Left ventricle myocardium superior (tissue), 1 donor: Measurements from ENCODE around the gene CEP19. TPM values are rescaled to one million over a fixed set of nuclear protein-coding genes. Genes with fewer than 3 reads are reported as not detected.
A peak's percentile ranks its signal among the peaks of the same experiment; 100 is the strongest.
"Not testable (repeated sequence)": the region's sequence is repeated elsewhere in the genome, so short reads cannot be mapped to it uniquely, and the experiment has no call there.

Experiments
- ATAC-seq: fragments of 200-7000 bp; cut with Tn5 transposase; one replicate; pipeline ENCODE4 v1.9.1; 2020; ENCODE audit warnings: mild to moderate bottlenecking, moderate library complexity
- DNase-seq: peaks from one replicate; pipeline ENCODE4 v3.0.0-alpha.2; 2020
- intact Hi-C: fragments of 100-400 bp; cut with micrococcal nuclease; formaldehyde crosslinking; loops from one replicate; pipeline ENCODE4 v1.11.0; 2022
- total RNA-seq: library from RNA; stranded (reverse); fragmentation: NEBNext Ultra II Directional; extraction: Animal tissue kit (Norgen Biotek cat#: 25700); gene quantifications from one replicate; pipeline ENCODE4 v1.2.1, GENCODE V29; 2021
- donor health status: DM: no; HTN: yes; CAD: no; lungs with severe emphysema.

Gene CEP19
- total RNA-seq, 1 donor from 2014 or later: 1.0 TPM

DNA sequence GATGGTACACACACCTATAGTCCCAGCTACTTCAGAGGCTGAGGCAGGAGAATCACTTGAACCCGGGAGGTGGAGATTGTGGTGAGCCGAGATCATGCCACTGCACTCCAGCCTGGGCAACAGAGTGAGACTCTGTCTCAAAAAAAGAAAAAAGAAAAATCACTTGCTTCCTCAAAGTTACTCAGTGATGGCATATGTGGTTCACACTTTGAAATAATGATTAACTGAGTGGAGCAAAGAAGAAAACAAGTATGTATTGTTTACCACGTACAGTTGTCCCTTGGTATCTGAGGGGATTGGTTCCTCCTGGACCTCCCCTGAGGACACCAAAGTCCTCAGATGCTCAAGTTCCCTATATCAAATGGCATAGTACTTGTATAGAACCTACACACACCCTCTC is 5.1 kb upstream of the CEP19 start:
- ATAC-seq, DNase-seq, intact Hi-C loops: not testable (repeated sequence)

DNA sequence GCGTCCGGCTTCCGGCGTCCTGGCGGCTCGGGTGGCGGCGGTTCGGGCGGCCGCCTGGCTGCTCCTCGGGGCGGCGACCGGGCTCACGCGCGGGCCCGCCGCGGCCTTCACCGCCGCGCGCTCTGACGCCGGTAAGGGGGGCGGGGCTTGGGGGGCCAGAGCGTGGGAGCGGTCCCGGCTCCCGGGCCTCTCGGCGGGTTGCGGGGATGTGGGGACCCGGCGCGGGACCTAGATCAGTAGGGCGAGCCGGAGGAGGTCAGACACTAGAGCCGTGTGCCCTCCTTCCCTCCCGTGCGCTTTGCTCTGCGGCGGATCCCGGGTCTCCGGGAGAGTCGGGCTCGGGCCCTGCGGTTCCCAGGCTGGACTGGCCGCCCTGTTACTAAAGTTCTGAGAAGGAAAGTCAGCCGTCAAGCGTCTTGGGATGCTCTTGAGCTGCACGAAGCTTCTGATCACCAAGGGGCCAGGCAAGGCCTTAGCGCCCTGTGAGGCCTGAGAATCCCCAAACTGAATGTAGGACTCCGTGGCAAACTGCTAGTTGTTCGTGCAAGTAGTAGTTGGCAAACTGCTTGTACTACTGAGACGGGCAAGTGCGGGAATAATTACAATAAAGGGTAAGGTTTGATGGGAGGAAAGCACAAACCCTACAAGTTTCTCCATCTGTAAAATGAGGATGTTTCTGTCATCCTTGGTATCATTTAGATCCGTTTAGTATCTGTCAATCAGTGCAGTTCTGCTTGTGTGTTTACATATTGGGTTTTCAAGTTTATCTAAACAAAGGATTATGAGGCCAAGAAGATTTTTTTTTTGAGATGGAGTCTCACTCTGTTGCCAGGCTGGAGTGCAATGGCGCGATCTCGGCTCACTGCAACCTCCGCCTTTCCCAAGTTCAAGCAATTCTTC is 714 bp upstream of the CEP19 start:
- intact Hi-C loops: no loop called here
- ATAC-seq (peak; percentile 89), DNase-seq (peak; percentile 87)

DNA sequence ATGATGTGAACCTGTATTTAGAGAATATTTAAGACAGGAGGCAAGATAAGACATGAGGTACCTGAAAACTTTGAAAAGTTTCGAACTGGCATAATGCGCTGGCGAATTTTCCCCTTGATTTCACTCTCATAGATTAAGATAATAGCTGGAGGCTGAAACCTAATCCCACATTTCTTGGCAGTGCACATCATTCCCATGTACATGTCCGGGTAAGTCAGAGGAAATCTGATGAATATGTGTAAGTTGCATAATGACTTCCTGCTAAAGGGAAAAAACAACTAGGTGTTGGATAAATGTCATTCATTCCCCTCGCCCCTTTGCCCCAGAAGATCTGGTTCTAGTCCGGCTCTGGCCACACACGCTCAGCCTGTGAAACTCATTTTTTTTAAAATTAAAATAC is 3.6 kb downstream of the CEP19 start:
- no peak for DNase-seq
- intact Hi-C loops: no loop called here
- ATAC-seq: no peak

- DNase-seq (no peak), ATAC-seq (no peak)
- intact Hi-C loops: no loop called here
These were observed 4.5 kb downstream of the CEP19 start for GRCh38 chr3:196707566-196707965.

DNA sequence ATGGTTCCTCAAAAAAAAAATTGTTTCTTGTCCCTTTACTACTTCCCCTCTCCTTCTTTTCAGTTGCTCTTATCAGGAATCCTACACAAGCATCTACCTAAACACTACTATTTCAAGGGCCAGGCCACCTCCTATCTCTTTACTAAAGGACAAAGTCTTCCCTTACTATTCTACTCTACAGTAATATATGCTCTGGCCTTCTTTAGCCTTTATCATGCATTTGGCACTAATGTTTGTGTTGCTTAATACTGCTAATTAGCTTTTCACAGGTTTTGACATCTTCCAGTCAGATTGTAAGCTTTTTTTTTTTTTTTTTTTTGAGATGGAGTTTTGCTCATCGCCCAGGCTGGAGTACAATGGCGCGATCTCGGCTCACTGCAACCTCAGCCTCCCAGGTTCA is 5.3 kb downstream of the CEP19 start:
- ATAC-seq (no peak), DNase-seq (no peak)
- intact Hi-C loops: no loop called here

- no peak for ATAC-seq
- intact Hi-C loops: no loop called here
- no peak for DNase-seq
These were observed 5.7 kb downstream of the CEP19 start for GRCh38 chr3:196706327-196706726.

DNA sequence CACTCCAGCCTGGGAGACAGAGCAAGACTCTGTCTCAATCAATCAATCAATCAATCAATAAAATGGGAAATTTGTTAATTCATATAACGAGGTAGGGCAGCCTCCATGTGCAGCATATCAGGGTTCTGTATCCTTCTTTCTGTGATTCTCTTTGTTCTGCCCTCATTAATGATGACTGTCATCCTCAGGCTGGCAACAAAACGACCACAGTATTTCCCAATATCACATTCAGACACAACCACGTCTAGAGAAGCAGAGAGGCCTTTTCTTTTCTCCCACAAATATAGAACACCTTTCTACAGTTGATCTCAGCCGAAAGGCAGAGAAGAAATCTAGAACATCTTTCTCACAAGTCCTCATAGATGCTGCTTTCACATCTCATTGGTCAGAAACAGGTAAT is 11.2 kb downstream of the CEP19 start:
- DNase-seq: no peak
- intact Hi-C loops: no loop called here
- ATAC-seq: no peak

GRCh38 chr3:196699749-196700148 is 12.3 kb downstream of the CEP19 start:
- intact Hi-C loops: no loop called here
- no peak for DNase-seq
- no peak for ATAC-seq

- DNase-seq (no peak), ATAC-seq (no peak)
- intact Hi-C loops: no loop called here
These were observed 14.8 kb downstream of the CEP19 start for GRCh38 chr3:196697270-196697669.

DNA sequence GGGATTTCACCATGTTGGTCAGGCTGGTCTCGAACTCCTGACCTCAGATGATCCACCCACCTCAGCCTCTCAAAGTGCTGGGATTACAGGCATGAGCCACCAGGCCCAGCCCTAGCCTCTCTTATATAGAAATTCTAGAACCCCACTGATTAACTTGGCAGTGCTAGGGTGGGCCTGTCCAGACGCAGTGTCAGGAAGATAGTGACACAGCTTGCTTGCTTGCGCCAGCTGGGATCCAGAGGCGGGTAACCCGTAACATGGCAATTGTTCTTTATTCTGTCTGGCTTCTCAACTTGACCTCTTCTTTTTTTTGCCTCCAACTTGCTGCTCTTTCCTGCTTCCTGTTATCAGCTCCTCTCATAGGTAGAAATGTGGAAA is 16.2 kb downstream of the CEP19 start:
- no peak for ATAC-seq
- no peak for DNase-seq
- intact Hi-C loops: no loop called here

- intact Hi-C loops: no loop called here
- DNase-seq (no peak), ATAC-seq (no peak)
These were observed 16.9 kb downstream of the CEP19 start for GRCh38 chr3:196694941-196695848.

DNA sequence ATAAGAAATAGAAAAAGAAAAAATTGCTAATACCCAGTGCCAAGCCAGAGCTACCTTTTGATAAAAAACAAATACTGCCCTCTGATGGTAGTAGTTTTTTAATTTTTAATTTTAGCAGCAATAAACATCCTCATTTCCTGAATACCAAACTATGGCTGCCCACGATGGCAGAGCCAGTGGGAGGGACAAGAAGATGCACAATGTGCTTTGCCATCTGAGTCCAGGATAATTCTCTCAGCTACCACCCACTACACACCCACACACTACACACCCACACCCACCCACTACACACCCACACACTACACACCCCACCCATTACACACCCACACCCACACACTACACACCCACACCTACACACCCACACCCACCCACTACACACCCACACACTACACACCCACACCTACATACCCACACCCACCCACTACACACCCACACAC is 17.8 kb downstream of the CEP19 start:
- no peak for ATAC-seq
- intact Hi-C loops: no loop called here
- DNase-seq: no peak

DNA sequence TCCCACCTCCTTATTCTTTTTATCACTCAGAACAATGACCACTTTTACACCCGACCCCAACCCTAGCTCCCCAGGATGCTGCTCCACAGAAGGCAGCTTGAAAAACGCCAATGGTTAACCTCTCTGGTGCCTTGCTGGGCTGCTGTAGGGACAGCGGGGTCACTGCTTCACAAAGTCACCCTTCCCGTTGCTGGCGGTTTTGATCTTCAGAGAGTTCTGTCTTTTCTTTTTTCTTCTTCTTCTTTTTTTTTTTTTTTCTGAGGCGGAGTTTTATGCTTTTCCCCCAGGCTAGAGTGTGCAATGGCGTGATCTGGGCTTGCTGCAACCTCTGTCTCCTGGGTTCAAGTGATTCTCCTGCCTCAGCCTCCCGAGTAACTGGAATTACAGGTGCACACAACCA is 20.7 kb downstream of the CEP19 start:
- no peak for ATAC-seq
- intact Hi-C loops: no loop called here
- no peak for DNase-seq

DNA sequence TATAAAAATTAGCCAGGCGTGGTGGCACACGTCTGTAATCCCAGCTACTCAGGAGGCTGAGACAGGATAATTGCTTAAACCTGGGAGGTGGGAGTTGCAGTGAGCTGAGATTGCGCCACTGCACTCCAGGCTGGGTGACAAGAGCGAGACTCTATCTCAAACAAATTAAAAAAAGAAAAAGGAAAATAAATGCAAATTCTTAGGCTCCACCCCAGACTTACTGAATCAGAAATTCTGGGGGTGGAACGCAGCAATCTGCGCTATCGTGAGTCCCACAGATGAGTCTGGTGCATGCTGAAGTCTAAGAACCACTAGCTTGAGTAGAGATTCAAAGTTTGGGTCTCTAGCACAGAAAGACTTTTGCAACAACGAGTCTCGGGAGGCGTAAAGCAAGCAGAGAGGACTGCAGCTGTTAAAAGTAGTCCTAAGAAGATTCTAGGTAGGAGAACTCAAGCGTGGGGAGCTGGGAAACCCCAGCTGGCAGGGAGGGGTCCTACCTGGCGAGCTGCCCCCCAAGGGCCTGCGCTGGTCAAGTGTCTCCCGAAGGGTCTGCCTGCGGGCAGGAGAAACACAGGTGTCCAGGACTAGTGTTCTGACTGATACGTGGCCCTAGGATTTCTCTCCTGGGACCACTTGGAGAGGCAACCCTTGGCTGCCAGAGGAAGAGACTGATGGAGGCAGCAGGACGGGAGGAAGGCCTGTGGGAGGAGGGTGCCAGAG is 21.9 kb downstream of the CEP19 start:
- no peak for ATAC-seq

DNA sequence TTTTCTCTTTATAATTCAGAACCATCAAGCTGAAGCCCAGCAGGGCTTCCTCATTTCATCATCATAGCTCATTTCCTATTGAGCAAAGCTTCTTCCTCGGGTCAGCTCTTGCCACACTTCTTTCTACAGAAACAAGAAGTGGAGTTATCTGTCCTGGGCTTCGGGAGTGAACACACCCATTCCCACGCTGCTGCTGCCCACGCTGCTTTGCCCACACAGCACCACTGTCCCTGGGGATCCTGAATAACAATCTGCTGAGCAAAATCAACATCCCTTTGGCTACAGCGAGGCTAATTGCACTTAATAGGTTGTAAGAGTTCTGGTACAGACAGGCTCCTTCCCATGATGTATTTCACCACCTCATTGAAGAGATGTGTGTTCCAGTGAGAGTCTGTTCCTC is 23.7 kb downstream of the CEP19 start:
- DNase-seq: peak; percentile 55
- intact Hi-C loops: loop anchor here (5.0 to 10.0 kb wide), 2 partner anchors 81 to 154 kb away; no protein-coding TSS in a partner anchor
- ATAC-seq: peak; percentile 86

More for the DNA sequence above, 21.9 kb downstream of the CEP19 start:
- DNase-seq: no peak
- intact Hi-C loops: loop anchor here (5.0 to 10.0 kb wide), 2 partner anchors 83 to 155 kb away; no protein-coding TSS in a partner anchor

DNA sequence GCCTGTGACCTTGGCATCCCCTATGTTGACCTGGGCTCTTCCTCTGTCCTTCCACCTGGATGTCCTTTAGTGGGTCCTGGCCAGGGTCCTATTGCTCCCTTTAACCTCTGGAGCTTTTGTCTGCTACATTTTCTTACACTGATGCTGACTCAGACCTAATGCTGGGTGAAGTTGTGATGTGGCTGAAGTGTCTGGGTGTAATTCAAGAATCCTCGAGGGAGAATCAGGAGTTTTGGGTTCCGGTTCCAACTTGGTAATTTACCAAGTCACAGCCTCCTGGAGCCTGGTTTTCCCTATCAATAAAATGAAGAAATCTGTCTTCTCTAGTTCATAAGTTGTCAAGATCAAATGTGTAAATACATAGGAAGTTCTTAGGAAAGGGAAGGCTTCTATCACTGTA is 25.6 kb downstream of the CEP19 start:
- no peak for DNase-seq

GRCh38 chr3:196684548-196685407 is 27.3 kb downstream of the CEP19 start:
- ATAC-seq: peak; percentile 77
- peak; percentile 48 for DNase-seq
- intact Hi-C loops: loop anchor here (5.0 to 10.0 kb wide), 2 partner anchors 77 to 150 kb away; no protein-coding TSS in a partner anchor

More for the DNA sequence above, 25.6 kb downstream of the CEP19 start:
- ATAC-seq: no peak
- intact Hi-C loops: loop anchor here (5.0 to 10.0 kb wide), 2 partner anchors 79 to 152 kb away; no protein-coding TSS in a partner anchor

DNA sequence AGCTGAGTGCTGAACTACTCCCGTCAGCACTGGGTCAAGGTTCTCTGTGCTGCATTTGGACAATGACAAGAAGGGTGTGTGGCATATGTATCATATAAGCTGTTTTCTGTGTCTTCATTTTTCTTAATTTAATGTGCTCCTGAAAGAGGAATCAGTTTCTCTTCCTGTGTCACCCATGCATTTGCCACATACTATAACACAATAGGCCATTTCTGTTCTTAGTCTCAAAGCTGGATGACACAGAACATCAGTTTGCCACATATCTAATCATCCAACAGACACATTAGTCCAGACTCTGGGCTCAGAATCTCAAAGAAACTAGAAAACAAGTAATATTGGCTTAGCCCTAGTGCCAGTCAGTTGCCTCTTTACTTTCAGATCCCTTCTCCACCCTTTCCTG is 34.1 kb downstream of the CEP19 start:
- ATAC-seq (no peak), DNase-seq (no peak)
- intact Hi-C loops: no loop called here
